Ishikawa (cell line): ENCODE measurements around the gene CDH13.

Experiments
- CREB1 ChIP-seq: IDR thresholded peaks from 2 replicates; pipeline ENCODE4 v1.6.1; 2012; ENCODE audit warnings: low read depth
- EGR1 ChIP-seq: IDR thresholded peaks from 2 replicates; pipeline ENCODE4 v1.6.1; 2012
- EP300 ChIP-seq: IDR thresholded peaks from 2 replicates; pipeline ENCODE4 v1.6.1; 2012; ENCODE audit warnings: borderline replicate concordance
- MAX ChIP-seq: IDR thresholded peaks from 2 replicates; pipeline ENCODE4 v1.6.1; 2012
- NFIC ChIP-seq: IDR thresholded peaks from 2 replicates; pipeline ENCODE4 v1.6.1; 2012
- RAD21 ChIP-seq: IDR thresholded peaks from 2 replicates; pipeline ENCODE4 v1.6.1; 2012; ENCODE audit warnings: low read depth
- REST ChIP-seq: IDR thresholded peaks from 2 replicates; pipeline ENCODE4 v1.6.1; 2012; ENCODE audit warnings: low read depth, mild to moderate bottlenecking
- TAF1 ChIP-seq: IDR thresholded peaks from 2 replicates; pipeline ENCODE4 v1.6.1; 2012; ENCODE audit warnings: low read depth, mild to moderate bottlenecking
- USF1 ChIP-seq: IDR thresholded peaks from 2 replicates; pipeline ENCODE4 v1.6.1; 2012
- ZBTB7A ChIP-seq: IDR thresholded peaks from 2 replicates; pipeline ENCODE4 v1.6.1; 2012; ENCODE audit warnings: low read depth

GRCh38 chr16:83045790-83046189, 419.0 kb downstream of the CDH13 start:
- TF ChIP-seq TAF1 (no peak), MAX (no peak), CREB1 (no peak), REST (no peak), ZBTB7A (no peak), RAD21 (no peak), USF1 (no peak), EP300 (no peak), EGR1 (no peak), NFIC (no peak)
